CD14-positive monocyte (primary cell): ENCODE results near the gene RFX6. TPM values are rescaled to one million over a fixed set of nuclear protein-coding genes. Genes with fewer than 3 reads are reported as not detected.

ENCODE experiments used
- DNase-seq, 3 donors: peaks; one replicate each; pipeline ENCODE4 v3.0.0-alpha.2; 2011 to 2022
- H2AFZ ChIP-seq: 2 replicates; pipeline ENCODE4 v1.6.0; 2012; ENCODE audit warnings: mild to moderate bottlenecking, low read depth, low read length, inconsistent platforms; ENCODE audit not compliant: insufficient read depth, poor library complexity, severe bottlenecking
- H3K27ac ChIP-seq, 2 donors: 1 replicate in 1 of 2; 2 replicates in 1 of 2; pipeline ENCODE4 v1.5.1; 2012 to 2013; ENCODE audit warnings: low read length in 2 of 2, control low read depth in 1 of 2, inconsistent platforms in 1 of 2, low read depth in 1 of 2, mild to moderate bottlenecking in 1 of 2
- H3K27me3 ChIP-seq, 2 donors: one replicate each; pipeline versions ENCODE4 v1.6.0 to v1.6.1; 2011 to 2013; ENCODE audit warnings: low read length in 2 of 2; ENCODE audit not compliant: control insufficient read depth in 2 of 2, insufficient read depth in 2 of 2
- H3K36me3 ChIP-seq, 2 donors: replicated peaks in 1 of 2; 1 replicate in 1 of 2; 2 replicates in 1 of 2; pipeline versions ENCODE4 v1.5.1 to v1.6.1; 2012 to 2013; ENCODE audit warnings: low read length in 2 of 2, control low read depth in 1 of 2, inconsistent platforms in 1 of 2, mild to moderate bottlenecking in 1 of 2; ENCODE audit not compliant: insufficient read depth in 2 of 2, control insufficient read depth in 1 of 2
- H3K4me1 ChIP-seq, 2 donors: 1 replicate in 1 of 2; 2 replicates in 1 of 2; pipeline versions ENCODE4 v1.5.1 to v1.6.1; 2012 to 2013; ENCODE audit warnings: low read length in 2 of 2, control low read depth in 1 of 2, inconsistent platforms in 1 of 2, mild to moderate bottlenecking in 1 of 2, moderate library complexity in 1 of 2; ENCODE audit not compliant: insufficient read depth in 2 of 2, control insufficient read depth in 1 of 2
- H3K4me2 ChIP-seq: replicated peaks from 2 replicates; pipeline ENCODE3; 2012; ENCODE audit warnings: low read length, moderate library complexity, mild to moderate bottlenecking; ENCODE audit not compliant: poor library complexity, severe bottlenecking; ENCODE audit errors: extremely low read depth
- H3K4me3 ChIP-seq, 3 experiments: fragments of 200-600 bp in 1 of 3; sonication (generic) in 1 of 3; replicated peaks in 1 of 3; 1 replicate in 2 of 3; 2 replicates in 1 of 3; pipeline ENCODE4 v1.5.1; 2011 to 2013; ENCODE audit warnings: low read length in 3 of 3, mild to moderate bottlenecking in 3 of 3, control low read depth in 2 of 3, low read depth in 2 of 3, inconsistent platforms in 1 of 3, moderate library complexity in 1 of 3
- H3K79me2 ChIP-seq: 2 replicates; pipeline ENCODE4 v1.6.0; 2012; ENCODE audit warnings: mild to moderate bottlenecking, control low read depth, inconsistent platforms, low read length, moderate library complexity; ENCODE audit not compliant: insufficient read depth
- H3K9ac ChIP-seq: 2 replicates; pipeline ENCODE4 v1.6.0; 2017; ENCODE audit warnings: low read length, mild to moderate bottlenecking; ENCODE audit not compliant: insufficient read depth, poor library complexity, severe bottlenecking
- H3K9me3 ChIP-seq, 2 donors: replicated peaks in 1 of 2; 1 replicate in 1 of 2; 2 replicates in 1 of 2; pipeline versions ENCODE4 v1.5.1 to v1.6.1; 2012 to 2013; ENCODE audit warnings: low read length in 2 of 2, control low read depth in 1 of 2; ENCODE audit not compliant: control insufficient read depth in 1 of 2, insufficient read depth in 1 of 2
- H4K20me1 ChIP-seq: 2 replicates; pipeline ENCODE4 v1.6.0; 2012; ENCODE audit warnings: mild to moderate bottlenecking, low read length, control low read depth, moderate library complexity; ENCODE audit not compliant: insufficient read depth
- H3K27ac Mint-ChIP-seq, 7 donors: one replicate each; pipeline ENCODE4 v1.8.0; 2020; ENCODE audit warnings: mild to moderate bottlenecking in 7 of 7, mixed read lengths in 7 of 7, moderate library complexity in 6 of 7, inconsistent platforms in 2 of 7
- H3K27me3 Mint-ChIP-seq, 3 donors: one replicate each; pipeline ENCODE4 v1.8.0; 2021 to 2022; ENCODE audit warnings: low read depth in 3 of 3, mild to moderate bottlenecking in 3 of 3, mixed read lengths in 3 of 3, moderate library complexity in 3 of 3, inconsistent platforms in 1 of 3
- H3K36me3 Mint-ChIP-seq, 2 donors: one replicate each; pipeline ENCODE4 v1.8.0; 2020; ENCODE audit warnings: mixed read lengths in 2 of 2, inconsistent platforms in 1 of 2, mild to moderate bottlenecking in 1 of 2
- H3K4me1 Mint-ChIP-seq: one replicate; pipeline ENCODE4 v1.8.0; 2020; ENCODE audit warnings: mild to moderate bottlenecking, mixed read lengths
- H3K4me3 Mint-ChIP-seq, 2 donors: one replicate each; pipeline ENCODE4 v1.8.0; 2020; ENCODE audit warnings: mild to moderate bottlenecking in 2 of 2, mixed read lengths in 2 of 2, moderate library complexity in 1 of 2
- H3K9me3 Mint-ChIP-seq, 7 donors: one replicate each; pipeline ENCODE4 v1.8.0; 2020 to 2022; ENCODE audit warnings: mixed read lengths in 7 of 7, mild to moderate bottlenecking in 6 of 7, moderate library complexity in 6 of 7, inconsistent platforms in 2 of 7
- CTCF ChIP-seq: fragments of 200-600 bp; IDR thresholded peaks from one replicate; pipeline ENCODE4 v1.8.0; 2022; ENCODE audit warnings: antibody characterized with exemption, mild to moderate bottlenecking
- WGBS: methylation state at CpG from one replicate; pipeline ENCODE4 v1.1.5; 2013; ENCODE audit warnings: missing lambda C conversion rate; ENCODE audit not compliant: insufficient coverage; 5-methylcytosine and 5-hydroxymethylcytosine counted together
- intact Hi-C, 2 donors: fragments of 100-400 bp; cut with micrococcal nuclease; formaldehyde crosslinking; loops; one replicate each; pipeline versions ENCODE4 v1.15.0 to v1.15.1; 2023
- polyA plus RNA-seq, 3 donors: library from polyadenylated mRNA; depleted of rRNA in 1 of 3; unstranded in 2 of 3; stranded (reverse) in 1 of 3; fragments of 300-500 nt in 2 of 3; fragments of >200 nt in 1 of 3; fragmentation: Illumina TruSeq in 2 of 3; gene quantifications; 1 replicate in 2 of 3; 2 replicates in 1 of 3; pipeline ENCODE4 v1.2.3, GENCODE V29; 2012 to 2021

The RFX6 gene
- polyA plus RNA-seq, 3 donors, result not detected

GRCh38 chr6:116902634-116903033 lies 25.6 kb downstream of the RFX6 start:
- peaks cover 0 to 9% (median 5%) of the 10 kb centered on the region in 7 donors for H3K9me3 Mint-ChIP-seq
- H2AFZ ChIP-seq, result no peak overlapping the region
- H3K36me3 ChIP-seq, result no peaks in the 10 kb centered on the region
- H3K4me3 Mint-ChIP-seq, result no peak overlapping the region
- no peak overlapping the region for H3K4me3 ChIP-seq
- no peak overlapping the region for H3K27ac Mint-ChIP-seq
- no peaks in the 10 kb centered on the region for H3K79me2 ChIP-seq
- no peak for DNase-seq
- no peaks in the 10 kb centered on the region for H3K4me1 ChIP-seq
- H3K9ac ChIP-seq, result no peak overlapping the region
- H3K27ac ChIP-seq, result no peak overlapping the region
- no CpG with 5 or more reads among the region's 3 CpGs for WGBS
- H3K4me1 Mint-ChIP-seq, result no peaks in the 10 kb centered on the region
- no peaks in the 10 kb centered on the region for H3K36me3 Mint-ChIP-seq
- peaks cover 0 to 2% (median 0%) of the 10 kb centered on the region in 3 donors for H3K27me3 Mint-ChIP-seq
- intact Hi-C loops, result no loop called here
- no peak overlapping the region for H3K4me2 ChIP-seq
- H3K9me3 ChIP-seq, result no peaks in the 10 kb centered on the region
- H4K20me1 ChIP-seq, result no peaks in the 10 kb centered on the region
- no peaks in the 10 kb centered on the region for H3K27me3 ChIP-seq
- TF ChIP-seq CTCF, result no peak

- Mint-ChIP-seq H3K4me3 (no peak overlapping the region), H3K27ac (no peak overlapping the region), H3K27me3 (peaks cover 0 to 2% (median 0%) of the 10 kb centered on the region in 3 donors), H3K4me1 (no peaks in the 10 kb centered on the region), H3K36me3 (no peaks in the 10 kb centered on the region), H3K9me3 (peaks cover 0 to 2% (median 0%) of the 10 kb centered on the region in 7 donors)
- H3K27me3 ChIP-seq, result no peaks in the 10 kb centered on the region
- H3K9ac ChIP-seq, result no peak overlapping the region
- no peaks in the 10 kb centered on the region for H3K36me3 ChIP-seq
- H3K27ac ChIP-seq, result no peak overlapping the region
- WGBS, result no CpG with 5 or more reads among the region's 4 CpGs
- H3K4me1 ChIP-seq, result no peaks in the 10 kb centered on the region
- no peak for TF ChIP-seq CTCF
- no peak overlapping the region for H2AFZ ChIP-seq
- H4K20me1 ChIP-seq, result no peaks in the 10 kb centered on the region
- no peak overlapping the region for H3K4me3 ChIP-seq
- no peak for DNase-seq
- H3K9me3 ChIP-seq, result no peaks in the 10 kb centered on the region
- intact Hi-C loops, result no loop called here
- no peaks in the 10 kb centered on the region for H3K79me2 ChIP-seq
- no peak overlapping the region for H3K4me2 ChIP-seq
Observed at GRCh38 chr6:116922853-116923548, 46.0 kb downstream of the RFX6 start.
